K562 (cell line): ENCODE measurements around the gene WDR18. TPM values are rescaled to one million over a fixed set of nuclear protein-coding genes. Genes with fewer than 3 reads are reported as not detected.

Experiments
- ATAC-seq: fragments of 200-7000 bp; cut with Tn5 transposase; 3 replicates; pipeline ENCODE4 v1.9.1; 2020; ENCODE audit warnings: moderate library complexity
- BruUV-seq: library from RNA; stranded (reverse); fragments of 400-500 nt; replicated peaks from 2 replicates; lab custom pipeline; 2021; lab: Mats Ljungman, UMichigan
- CTCF ChIA-PET: fragments of 300-600 bp; formaldehyde crosslinking; extraction: SDS; loops from one replicate; lab custom pipeline; 2021; ENCODE audit warnings: low intra/inter-chr PET ratio; lab: Yijun Ruan, JAX
- POLR2A ChIA-PET: fragments of 300-600, 350-650 bp; sonication (Branson Sonifier 250); formaldehyde crosslinking; extraction: SDS; loops from one replicate; lab custom pipeline; 2021; ENCODE audit warnings: antibody characterized with exemption, inconsistent platforms; lab: Yijun Ruan, JAX
- DNase-seq, 4 experiments: peaks; one replicate each; pipeline versions ENCODE4 v3.0.0 to v3.0.0-alpha.2; 2011 to 2018; ENCODE audit warnings: low spot score in 3 of 4, mixed read lengths in 3 of 4; ENCODE audit errors: extremely low read depth in 1 of 4
- FAIRE-seq: peaks from 2 replicates; lab custom pipeline; 2011; peaks lifted over from hg19 to GRCh38; lab: Jason Lieb, UNC
- H2AFZ ChIP-seq: 2 replicates; pipeline ENCODE4 v1.6.0; 2011; ENCODE audit warnings: low read depth, low read length, control low read depth, inconsistent platforms
- H3K27ac ChIP-seq: fragments of 200-600 bp; 3 replicates; pipeline ENCODE4 v1.8.0; 2011; ENCODE audit warnings: low read depth, mild to moderate bottlenecking, control low read depth, inconsistent platforms, low read length, moderate library complexity, mixed read lengths; ENCODE audit errors: extremely low read depth
- H3K27me3 ChIP-seq, 2 experiments: fragments of 300-600 bp in 1 of 2; 2 replicates in 1 of 2; 3 replicates in 1 of 2; pipeline versions ENCODE4 v1.6.0 to v1.8.0; 2011; ENCODE audit warnings: inconsistent platforms in 2 of 2, low read length in 2 of 2, mild to moderate bottlenecking in 1 of 2, mixed read lengths in 1 of 2, moderate library complexity in 1 of 2; ENCODE audit not compliant: control insufficient read depth in 2 of 2, insufficient read depth in 2 of 2
- H3K36me3 ChIP-seq: fragments of 300-600 bp; 3 replicates; pipeline ENCODE4 v1.8.0; 2011; ENCODE audit warnings: mild to moderate bottlenecking, low read length, inconsistent platforms; ENCODE audit not compliant: control insufficient read depth, insufficient read depth
- H3K4me1 ChIP-seq, 2 experiments: fragments of 200-600 bp in 1 of 2; replicated peaks in 1 of 2; 2 replicates in 1 of 2; 3 replicates in 1 of 2; pipeline versions ENCODE4 v1.5.1 to v1.8.0; 2011; ENCODE audit warnings: inconsistent platforms in 2 of 2, low read length in 2 of 2, mild to moderate bottlenecking in 1 of 2, mixed read lengths in 1 of 2, moderate library complexity in 1 of 2; ENCODE audit not compliant: control insufficient read depth in 2 of 2, insufficient read depth in 2 of 2
- H3K4me2 ChIP-seq: 2 replicates; pipeline ENCODE4 v1.6.1; 2011; ENCODE audit warnings: low read length, control low read depth, inconsistent platforms, mixed read lengths; ENCODE audit not compliant: insufficient read depth
- H3K4me3 ChIP-seq: fragments of 200-600 bp; sonication (generic), shearing (Covaris generic); 2 replicates; pipeline ENCODE4 v1.5.1; 2016; ENCODE audit warnings: control low read depth, inconsistent platforms
- H3K79me2 ChIP-seq: fragments of 200-600 bp; 3 replicates; pipeline ENCODE4 v1.8.0; 2011; ENCODE audit warnings: low read length, inconsistent platforms; ENCODE audit not compliant: control insufficient read depth, insufficient read depth
- H3K9ac ChIP-seq, 2 experiments: 2 replicates each; pipeline versions ENCODE4 v1.6.0 to v1.6.1; 2011; ENCODE audit warnings: low read depth in 2 of 2, low read length in 2 of 2, control low read depth in 1 of 2, inconsistent platforms in 1 of 2, mild to moderate bottlenecking in 1 of 2, mixed read lengths in 1 of 2; ENCODE audit not compliant: insufficient read depth in 1 of 2
- H3K9me1 ChIP-seq: one replicate; pipeline ENCODE4 v1.6.0; 2011; ENCODE audit warnings: inconsistent platforms, mild to moderate bottlenecking, low read length, moderate library complexity; ENCODE audit not compliant: control insufficient read depth, insufficient read depth
- H3K9me3 ChIP-seq: replicated peaks from 2 replicates; pipeline ENCODE4 v1.5.1; 2011; ENCODE audit warnings: low read depth, low read length, inconsistent platforms; ENCODE audit not compliant: control insufficient read depth, insufficient read depth
- H4K20me1 ChIP-seq: replicated peaks from 2 replicates; pipeline ENCODE4 v1.6.1; 2011; ENCODE audit warnings: low read length, inconsistent platforms, mixed read lengths; ENCODE audit not compliant: control insufficient read depth, insufficient read depth
- CTCFL ChIP-seq: IDR thresholded peaks from 2 replicates; pipeline ENCODE4 v1.6.1; 2011; ENCODE audit warnings: borderline replicate concordance, low read depth, mild to moderate bottlenecking, moderate library complexity, low read length; ENCODE audit not compliant: insufficient read depth, poor library complexity, severe bottlenecking
- HMG20A ChIP-seq: fragments of 450-650 bp; formaldehyde crosslinking; conservative IDR thresholded peaks from 2 replicates; pipeline ENCODE4 v1.4.0; 2020; ENCODE audit warnings: mild to moderate bottlenecking, mixed read lengths
- IFI16 ChIP-seq: fragments of 250-450 bp; sonication (Bioruptor Pico); IDR thresholded peaks from 2 replicates; pipeline ENCODE4 v2.1.2; 2022; ENCODE audit warnings: mild to moderate bottlenecking, inconsistent platforms
- JUND ChIP-seq, 2 experiments: IDR thresholded peaks; 2 replicates in 1 of 2; 3 replicates in 1 of 2; pipeline ENCODE4 v1.6.1; 2011; ENCODE audit warnings: borderline replicate concordance in 2 of 2, low read depth in 2 of 2, low read length in 2 of 2, improper control_type of control experiment in 1 of 2, missing biosample characterization in 1 of 2, missing genetic modification characterization in 1 of 2, missing genetic modification reagents in 1 of 2
- LARP7 ChIP-seq: fragments of 450-650 bp; IDR thresholded peaks from 2 replicates; pipeline ENCODE4 v1.6.1; 2016
- NBN ChIP-seq: fragments of 450-650 bp; IDR thresholded peaks from 2 replicates; pipeline ENCODE4 v1.6.1; 2016; ENCODE audit warnings: low read depth, mild to moderate bottlenecking
- NFIX ChIP-seq: fragments of 250-450 bp; sonication (Bioruptor Pico); IDR thresholded peaks from 2 replicates; pipeline ENCODE4 v1.4.0; 2020; ENCODE audit warnings: low read depth, mild to moderate bottlenecking, moderate library complexity
- SMARCA4 ChIP-seq: fragments of 450-650 bp; IDR thresholded peaks from 2 replicates; pipeline ENCODE4 v1.6.1; 2016
- SP2 ChIP-seq: IDR thresholded peaks from 2 replicates; pipeline ENCODE4 v1.6.1; 2011; ENCODE audit warnings: mild to moderate bottlenecking, low read depth, low read length, moderate library complexity; ENCODE audit not compliant: poor library complexity, severe bottlenecking; ENCODE audit errors: extremely low read depth
- ZBTB26 ChIP-seq: fragments of 450-650 bp; formaldehyde crosslinking; IDR thresholded peaks from 2 replicates; pipeline ENCODE4 v1.4.0; 2022; ENCODE audit warnings: missing genetic modification characterization
- ZFX ChIP-seq: sonication (generic); formaldehyde crosslinking; IDR thresholded peaks from 2 replicates; pipeline ENCODE4 v1.8.0; 2022; ENCODE audit warnings: mild to moderate bottlenecking, missing genetic modification reagents, moderate library complexity
- ZNF512 ChIP-seq: IDR thresholded peaks from 2 replicates; pipeline ENCODE4 v1.6.1; 2016; ENCODE audit warnings: missing genetic modification characterization, missing compliant biosample characterization
- WGBS: fragments of 100-300 bp; shearing (Covaris generic); methylation state at CpG from one replicate; pipeline ENCODE4 v1.1.6; 2016; ENCODE audit warnings: low coverage, mixed read lengths; ENCODE audit not compliant: insufficient coverage; ENCODE audit errors: missing lambda C conversion rate; 5-methylcytosine and 5-hydroxymethylcytosine counted together
- in situ Hi-C: fragments of 300-500 bp; cut with MboI; formaldehyde crosslinking; loops from 4 replicates; pipeline ENCODE4 v1.15.0; 2018; ENCODE audit warnings: inconsistent platforms, mixed read lengths
- intact Hi-C: fragments of 100-400 bp; cut with micrococcal nuclease; formaldehyde crosslinking; loops from 2 replicates; pipeline ENCODE4 v1.14.2; 2022
- polyA plus RNA-seq, 8 experiments: library from polyadenylated mRNA; depleted of rRNA in 4 of 8; stranded (reverse) in 5 of 8; unstranded in 3 of 8; fragments of >200 nt; fragmentation: Nextera tagmentation in 2 of 8; fragmentation: Illumina TruSeq in 1 of 8; extraction: Ambion mirVana in 2 of 8; extraction: Trizol in 1 of 8; gene quantifications; 2 replicates each; pipeline versions ENCODE4 v1.2.1 to v1.2.3, GENCODE V29; 2011 to 2014; ENCODE audit warnings: inconsistent platforms in 1 of 8, missing spikeins in 1 of 8
- total RNA-seq, 7 experiments: library from RNA; depleted of rRNA in 6 of 7; stranded (reverse); fragments of >200 nt in 6 of 7; fragmentation: Illumina TruSeq in 2 of 7; extraction: Trizol in 2 of 7; gene quantifications; 2 replicates each; pipeline versions ENCODE4 v1.2.1 to v1.2.3, GENCODE V29; 2011 to 2021; ENCODE audit warnings: low replicate concordance in 1 of 7
- TF ChIP-seq, protein P1 (sequence below): fragments of 250-450 bp; sonication (Bioruptor Pico); IDR thresholded peaks from 2 replicates; pipeline ENCODE4 v1.8.0; 2022; ENCODE audit warnings: moderate library complexity, mild to moderate bottlenecking, inconsistent platforms

Gene WDR18
- total and polyA plus RNA-seq, 9 of the 15 experiments (the other 6 are each of a cell fraction or from before 2014, with no cell fraction given), result 0.65 to 181 (median 30.1) TPM

GRCh38 chr19:996051-996838, 12.1 kb downstream of the WDR18 start:
- Histone ChIP-seq H3K9ac (peak overlapping the region in 1 of 2 experiments; percentile 87; a peak in 3 of 4 replicates), H3K9me1 (peaks cover 3% of the 10 kb centered on the region), H3K27ac (no peak overlapping the region), H3K79me2 (no peaks in the 10 kb centered on the region), H3K9me3 (no peaks in the 10 kb centered on the region), H3K36me3 (peaks cover 38% of the 10 kb centered on the region; the same call in 1 of the 3 replicates), H3K4me2 (peak overlapping the region; percentile 54), H4K20me1 (no peaks in the 10 kb centered on the region; the same call in 1 of the 2 replicates), H3K27me3 (no peaks in the 10 kb centered on the region), H3K4me1 (peaks cover 9 to 77% of the 10 kb centered on the region in 2 experiments), H2AFZ (no peak overlapping the region), H3K4me3 (no peak overlapping the region)
- in situ Hi-C loops (no loop called here), intact Hi-C loops (no loop called here)
- DNase-seq (peak; percentile 74 to 82 (median 79)), ATAC-seq (peak; percentile 64), FAIRE-seq (peak; percentile 65)
- BruUV-seq, result no TSS peak
- 22% methylated on average over 57 of the region's 64 CpGs for WGBS
- CTCF ChIA-PET, result no interaction called here
- POLR2A ChIA-PET, result interaction anchor here (0.6 to 2.8 kb wide), 6 partner anchors 12 to 273 kb away, joined by 3 to 10 read pairs (median 4); partner anchors contain the start of genes CIRBP and WDR18
- TF ChIP-seq JUND (IDR thresholded peaks at IDR 0.05; ENCODE audit: borderline replicate concordance, low read depth, low read length) (peak; percentile 99), JUND (tag; IDR thresholded peaks at IDR 0.05; ENCODE audit: borderline replicate concordance, low read depth, low read length) (peak; percentile 94), CTCFL (no peak), ZFX (CRISPR knock-in tag) (peak; percentile 44), SP2 (no peak), NBN (peak; percentile 84; the same call in 1 of the 2 replicates), LARP7 (no peak), IFI16 (CRISPR knock-in tag) (no peak), SMARCA4 (peak; percentile 37; the same call in 1 of the 2 replicates), ZBTB26 (CRISPR knock-in tag) (no peak), ZNF512 (tag) (no peak), HMG20A (CRISPR knock-in tag) (no peak), NFIX (CRISPR knock-in tag) (0 out of 2 replicates have a peak, but pooled peaks have one; percentile 23)
- TF ChIP-seq, protein P1, sequence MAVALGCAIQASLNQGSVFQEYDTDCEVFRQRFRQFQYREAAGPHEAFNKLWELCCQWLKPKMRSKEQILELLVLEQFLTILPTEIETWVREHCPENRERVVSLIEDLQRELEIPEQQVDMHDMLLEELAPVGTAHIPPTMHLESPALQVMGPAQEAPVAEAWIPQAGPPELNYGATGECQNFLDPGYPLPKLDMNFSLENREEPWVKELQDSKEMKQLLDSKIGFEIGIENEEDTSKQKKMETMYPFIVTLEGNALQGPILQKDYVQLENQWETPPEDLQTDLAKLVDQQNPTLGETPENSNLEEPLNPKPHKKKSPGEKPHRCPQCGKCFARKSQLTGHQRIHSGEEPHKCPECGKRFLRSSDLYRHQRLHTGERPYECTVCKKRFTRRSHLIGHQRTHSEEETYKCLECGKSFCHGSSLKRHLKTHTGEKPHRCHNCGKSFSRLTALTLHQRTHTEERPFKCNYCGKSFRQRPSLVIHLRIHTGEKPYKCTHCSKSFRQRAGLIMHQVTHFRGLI (CRISPR knock-in tag), result no peak
